ENCODE results near the gene BCAS3. TPM values are rescaled to one million over a fixed set of nuclear protein-coding genes. Genes with fewer than 3 reads are reported as not detected.

BCAS3 gene
- total and polyA plus RNA-seq, 12 donors: 6.1 to 21.8 (median 17.2) TPM

- TF ChIP-seq, protein P1, sequence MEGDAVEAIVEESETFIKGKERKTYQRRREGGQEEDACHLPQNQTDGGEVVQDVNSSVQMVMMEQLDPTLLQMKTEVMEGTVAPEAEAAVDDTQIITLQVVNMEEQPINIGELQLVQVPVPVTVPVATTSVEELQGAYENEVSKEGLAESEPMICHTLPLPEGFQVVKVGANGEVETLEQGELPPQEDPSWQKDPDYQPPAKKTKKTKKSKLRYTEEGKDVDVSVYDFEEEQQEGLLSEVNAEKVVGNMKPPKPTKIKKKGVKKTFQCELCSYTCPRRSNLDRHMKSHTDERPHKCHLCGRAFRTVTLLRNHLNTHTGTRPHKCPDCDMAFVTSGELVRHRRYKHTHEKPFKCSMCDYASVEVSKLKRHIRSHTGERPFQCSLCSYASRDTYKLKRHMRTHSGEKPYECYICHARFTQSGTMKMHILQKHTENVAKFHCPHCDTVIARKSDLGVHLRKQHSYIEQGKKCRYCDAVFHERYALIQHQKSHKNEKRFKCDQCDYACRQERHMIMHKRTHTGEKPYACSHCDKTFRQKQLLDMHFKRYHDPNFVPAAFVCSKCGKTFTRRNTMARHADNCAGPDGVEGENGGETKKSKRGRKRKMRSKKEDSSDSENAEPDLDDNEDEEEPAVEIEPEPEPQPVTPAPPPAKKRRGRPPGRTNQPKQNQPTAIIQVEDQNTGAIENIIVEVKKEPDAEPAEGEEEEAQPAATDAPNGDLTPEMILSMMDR (IDR thresholded peaks at IDR 0.05): no peak
- H3K9me3 ChIP-seq: peaks cover 0 to 4% (median 0%) of the 10 kb centered on the region in 11 donors
- no peaks in the 10 kb centered on the region for H3K36me3 ChIP-seq
- no peaks in the 10 kb centered on the region for H3K27me3 ChIP-seq
- H3K4me3 ChIP-seq: no peak overlapping the region
- intact Hi-C loops (cut with DNase I): no loop called here
- DNase-seq: no peak
- ATAC-seq: no peak
- H3K27ac ChIP-seq: no peak overlapping the region
- H3K4me1 ChIP-seq: no peaks in the 10 kb centered on the region
- 90 to 97% methylated on average over 7 of the region's 7 CpGs for WGBS, 2 donors
Observed at GRCh38 chr17:60773552-60773951, 95.9 kb downstream of the BCAS3 start.

DNA sequence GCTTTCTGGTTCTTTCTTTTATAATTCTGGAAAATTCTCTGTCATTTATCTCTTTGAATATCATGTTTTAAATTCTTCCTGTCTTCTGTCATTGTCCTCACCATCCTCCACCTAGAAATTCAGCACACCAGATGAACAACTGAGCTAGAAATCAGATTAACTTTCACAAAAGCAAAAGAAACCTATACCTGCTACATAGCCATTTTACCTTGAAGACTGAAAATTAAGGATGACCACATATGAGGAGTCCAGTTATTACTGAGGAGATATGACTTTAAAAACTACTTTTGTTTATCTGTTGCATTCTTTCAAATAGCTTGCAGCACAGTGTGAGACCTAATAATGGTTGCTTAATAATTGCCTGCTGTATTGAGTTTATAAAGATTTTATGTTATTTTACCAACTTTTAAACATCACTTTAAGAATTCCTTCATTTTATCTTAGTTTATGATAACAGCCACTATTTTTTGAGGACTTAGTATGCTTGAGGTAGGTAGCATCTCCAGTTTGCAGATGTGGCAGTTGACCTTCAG lies 104.3 kb downstream of the BCAS3 start:
- Histone ChIP-seq H3K4me3 (no peak overlapping the region), H3K27ac (no peak overlapping the region), H3K27me3 (no peaks in the 10 kb centered on the region), H3K9me3 (no peaks in the 10 kb centered on the region), H3K4me1 (no peaks in the 10 kb centered on the region), H3K36me3 (no peaks in the 10 kb centered on the region)
- TF ChIP-seq, protein P1 (IDR thresholded peaks at IDR 0.05): no peak
- ATAC-seq (no peak), DNase-seq (no peak)
- intact Hi-C loops (cut with DNase I): no loop called here

GRCh38 chr17:60782742-60783141 lies 105.1 kb downstream of the BCAS3 start:
- TF ChIP-seq, protein P1 (IDR thresholded peaks at IDR 0.05): no peak
- intact Hi-C loops (cut with DNase I): no loop called here

DNA sequence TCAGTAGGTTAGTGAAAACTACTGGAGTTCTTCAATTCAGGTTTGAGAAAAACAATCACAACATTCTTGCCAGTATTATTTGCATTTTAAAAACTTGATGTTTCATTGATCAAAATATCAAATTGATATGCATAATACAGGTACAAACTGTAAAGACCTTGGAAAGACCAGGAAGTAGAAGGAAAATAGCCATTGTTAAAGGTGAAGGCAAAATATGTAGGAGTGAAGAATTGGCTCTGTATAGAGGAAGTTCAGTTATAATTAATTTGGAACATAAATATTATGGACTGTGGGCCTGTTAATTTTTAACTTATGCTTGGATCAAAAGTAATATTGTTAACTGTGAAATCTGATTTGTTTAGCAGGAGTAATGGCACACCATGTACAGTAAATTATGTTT lies 112.6 kb downstream of the BCAS3 start:
- ATAC-seq (no peak), DNase-seq (no peak)
- TF ChIP-seq, protein P1 (IDR thresholded peaks at IDR 0.05): no peak
- intact Hi-C loops (cut with DNase I): no loop called here
- H3K27ac ChIP-seq: no peak overlapping the region
- H3K9me3 ChIP-seq: peaks cover 0 to 3% (median 0%) of the 10 kb centered on the region in 11 donors
- no peaks in the 10 kb centered on the region for H3K36me3 ChIP-seq
- H3K27me3 ChIP-seq: no peaks in the 10 kb centered on the region
- H3K4me1 ChIP-seq: peaks cover 0 to 6% (median 0%) of the 10 kb centered on the region in 9 donors
- H3K4me3 ChIP-seq: no peak overlapping the region

More at GRCh38 chr17:60782742-60783141, 105.1 kb downstream of the BCAS3 start:
- Histone ChIP-seq H3K27ac (no peak overlapping the region), H3K9me3 (no peaks in the 10 kb centered on the region), H3K4me3 (no peak overlapping the region), H3K4me1 (no peaks in the 10 kb centered on the region), H3K27me3 (no peaks in the 10 kb centered on the region), H3K36me3 (no peaks in the 10 kb centered on the region)
- WGBS, 2 donors: 90 to 95% methylated on average over 3 of the region's 3 CpGs
- ATAC-seq (no peak), DNase-seq (no peak)

All from heart right ventricle (tissue), 16 donors.